Measurements from ENCODE around the gene ZC3H15. TPM values are rescaled to one million over a fixed set of nuclear protein-coding genes. Genes with fewer than 3 reads are reported as not detected.

Gene ZC3H15
- total RNA-seq (2022; extraction: Qiagen RNA extraction; ENCODE audit: low read depth): 77.1 to 90.5 TPM (median 82.1 TPM) in 5 replicates

GRCh38 chr2:186485871-186486650, at the start of gene ZC3H15:
Gene ZC3H15 (plus strand): TSS chr2:186486260. CDS start chr2:186486383, 123 bp downstream.

Other genes starting within 250 kb of the ZC3H15 start
- 45.2 to 99.2 TPM (median 86.3 TPM) in 5 replicates for gene ITGAV, start 103.8 kb downstream of the ZC3H15 start, total RNA-seq (2022; extraction: Qiagen RNA extraction; ENCODE audit: low read depth)
- gene FAM171B, start 207.8 kb downstream of the ZC3H15 start, total RNA-seq (2022; extraction: Qiagen RNA extraction; ENCODE audit: low read depth): 1.2 to 2.2 TPM (median 2.0 TPM) in 5 replicates

Measured in A549 treated with GW870086 at 1 μM for 4 hours (cell line).